GM13977 (cell line): ENCODE results near the gene NTSR1.

Source experiments
- DNase-seq: peaks from one replicate; pipeline ENCODE4 v3.0.0; 2012; ENCODE audit warnings: low spot score
- in situ Hi-C: fragments of 300-500 bp; cut with MboI; formaldehyde crosslinking; loops from one replicate; pipeline ENCODE4 v1.12.0; 2022; ENCODE audit warnings: low sequenced_read_pairs, low pct_unique_long_range_greater_than_20kb, mixed read lengths, inconsistent platforms; ENCODE audit not compliant: unreplicated experiment
- TF ChIP-seq, protein P1 (sequence below): IDR thresholded peaks from 2 replicates; pipeline ENCODE4 v1.5.1; 2012; ENCODE audit warnings: mild to moderate bottlenecking, control low read depth; ENCODE audit not compliant: insufficient read depth; ENCODE audit errors: extremely low read depth, missing control alignments

NTSR1 gene

DNA sequence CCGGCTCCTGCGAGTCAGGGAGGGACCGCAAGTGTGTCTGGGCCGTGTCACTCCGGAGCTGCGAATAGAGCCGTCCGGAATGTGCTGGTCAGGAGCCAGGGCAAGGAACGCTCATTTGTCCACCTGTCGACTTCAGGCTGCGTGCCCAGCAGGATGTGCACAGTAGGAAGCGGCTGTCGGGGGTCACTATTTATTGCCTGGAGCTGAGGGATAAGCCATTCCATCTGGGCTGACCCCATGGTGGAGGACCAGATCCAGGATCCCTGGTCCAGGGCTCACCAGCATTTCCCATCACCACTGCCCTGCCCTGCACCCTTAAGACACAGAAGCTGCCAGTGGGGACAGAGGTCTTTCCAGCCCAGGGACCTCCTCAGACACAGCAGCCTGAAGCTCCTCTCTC is 14.7 kb downstream of the NTSR1 start:
- in situ Hi-C loops, result no loop called here
- no peak for DNase-seq
- TF ChIP-seq, protein P1, sequence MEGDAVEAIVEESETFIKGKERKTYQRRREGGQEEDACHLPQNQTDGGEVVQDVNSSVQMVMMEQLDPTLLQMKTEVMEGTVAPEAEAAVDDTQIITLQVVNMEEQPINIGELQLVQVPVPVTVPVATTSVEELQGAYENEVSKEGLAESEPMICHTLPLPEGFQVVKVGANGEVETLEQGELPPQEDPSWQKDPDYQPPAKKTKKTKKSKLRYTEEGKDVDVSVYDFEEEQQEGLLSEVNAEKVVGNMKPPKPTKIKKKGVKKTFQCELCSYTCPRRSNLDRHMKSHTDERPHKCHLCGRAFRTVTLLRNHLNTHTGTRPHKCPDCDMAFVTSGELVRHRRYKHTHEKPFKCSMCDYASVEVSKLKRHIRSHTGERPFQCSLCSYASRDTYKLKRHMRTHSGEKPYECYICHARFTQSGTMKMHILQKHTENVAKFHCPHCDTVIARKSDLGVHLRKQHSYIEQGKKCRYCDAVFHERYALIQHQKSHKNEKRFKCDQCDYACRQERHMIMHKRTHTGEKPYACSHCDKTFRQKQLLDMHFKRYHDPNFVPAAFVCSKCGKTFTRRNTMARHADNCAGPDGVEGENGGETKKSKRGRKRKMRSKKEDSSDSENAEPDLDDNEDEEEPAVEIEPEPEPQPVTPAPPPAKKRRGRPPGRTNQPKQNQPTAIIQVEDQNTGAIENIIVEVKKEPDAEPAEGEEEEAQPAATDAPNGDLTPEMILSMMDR, result no peak

DNA sequence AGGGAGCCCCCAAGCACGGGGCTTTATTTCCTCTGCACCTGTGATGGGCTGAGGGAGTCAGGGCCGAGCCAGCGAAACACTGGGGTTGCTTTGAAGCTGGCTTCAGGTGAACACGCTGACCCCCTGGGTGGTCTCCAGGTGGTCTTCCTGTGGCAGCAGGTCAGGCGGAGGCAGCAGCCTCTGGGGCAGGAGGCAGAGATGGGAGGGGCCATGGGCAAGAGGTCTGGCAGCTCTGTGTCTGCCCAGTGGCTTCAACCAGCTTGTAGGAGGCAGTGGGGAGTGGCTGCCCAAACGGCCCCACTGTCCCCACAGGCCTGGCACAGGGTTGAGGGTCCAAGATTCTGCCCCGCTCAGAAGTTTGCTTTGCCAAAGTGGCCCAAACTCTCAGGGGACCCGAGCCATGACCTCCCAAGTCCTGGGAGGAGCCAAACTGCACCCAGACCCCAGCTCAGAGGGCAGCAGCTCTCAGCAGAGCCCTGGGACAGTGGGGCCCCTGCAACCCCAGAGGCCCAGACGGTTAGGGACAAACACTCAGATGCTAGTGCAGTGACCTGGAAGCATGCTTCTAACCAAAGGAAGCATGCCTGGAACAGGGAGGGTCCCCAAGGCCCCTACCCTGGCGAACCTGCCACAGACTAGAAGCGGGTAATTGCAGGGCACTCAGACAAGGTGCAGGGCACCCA is 15.3 kb downstream of the NTSR1 start:
- DNase-seq, result no peak
- TF ChIP-seq, protein P1, result no peak
- in situ Hi-C loops, result no loop called here

DNA sequence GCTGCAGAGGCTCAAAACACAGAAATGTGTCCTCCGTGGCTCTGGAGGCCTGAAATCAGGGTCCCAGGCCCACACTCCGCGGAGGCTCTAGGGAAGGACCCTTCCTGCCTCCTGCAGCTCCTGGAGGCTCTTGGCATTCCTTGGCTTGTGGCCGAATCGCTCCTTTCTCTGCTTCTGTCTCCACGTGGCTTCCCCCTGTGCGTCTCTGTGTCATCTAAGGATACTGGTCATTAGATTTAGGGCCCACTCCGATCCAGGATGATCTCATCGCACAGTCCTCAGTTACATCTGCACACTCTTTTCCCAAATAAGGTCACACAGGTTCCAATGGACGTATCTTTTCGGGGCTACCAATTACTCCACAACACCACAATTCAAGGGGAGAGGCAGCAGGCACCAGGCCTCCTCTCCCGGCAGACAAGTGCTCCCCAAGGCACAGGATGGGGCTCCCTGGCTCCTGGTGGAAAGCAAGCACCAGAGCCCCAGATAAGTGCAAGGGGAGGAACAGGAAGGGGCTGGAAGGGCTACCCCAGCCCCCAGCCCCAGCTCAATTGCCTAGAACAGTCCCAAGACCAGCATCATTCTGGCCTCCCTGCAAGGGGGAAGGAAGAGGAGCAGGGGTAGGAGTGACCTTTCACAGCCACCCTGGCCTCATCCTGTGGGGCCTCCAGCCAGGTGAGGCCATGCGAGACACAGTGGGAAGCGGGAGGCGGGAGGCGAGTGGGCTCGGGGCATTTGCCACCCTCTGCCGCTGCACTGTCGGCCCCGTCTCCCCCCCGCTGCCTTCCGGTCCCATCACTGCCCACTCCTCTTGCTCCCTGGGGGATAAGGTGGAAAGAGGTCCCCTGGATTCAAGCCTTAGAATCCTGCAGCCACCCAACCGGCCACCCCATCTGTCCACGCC is 16.3 kb downstream of the NTSR1 start:
- TF ChIP-seq, protein P1, result no peak
- DNase-seq, result no peak
- in situ Hi-C loops, result no loop called here

DNA sequence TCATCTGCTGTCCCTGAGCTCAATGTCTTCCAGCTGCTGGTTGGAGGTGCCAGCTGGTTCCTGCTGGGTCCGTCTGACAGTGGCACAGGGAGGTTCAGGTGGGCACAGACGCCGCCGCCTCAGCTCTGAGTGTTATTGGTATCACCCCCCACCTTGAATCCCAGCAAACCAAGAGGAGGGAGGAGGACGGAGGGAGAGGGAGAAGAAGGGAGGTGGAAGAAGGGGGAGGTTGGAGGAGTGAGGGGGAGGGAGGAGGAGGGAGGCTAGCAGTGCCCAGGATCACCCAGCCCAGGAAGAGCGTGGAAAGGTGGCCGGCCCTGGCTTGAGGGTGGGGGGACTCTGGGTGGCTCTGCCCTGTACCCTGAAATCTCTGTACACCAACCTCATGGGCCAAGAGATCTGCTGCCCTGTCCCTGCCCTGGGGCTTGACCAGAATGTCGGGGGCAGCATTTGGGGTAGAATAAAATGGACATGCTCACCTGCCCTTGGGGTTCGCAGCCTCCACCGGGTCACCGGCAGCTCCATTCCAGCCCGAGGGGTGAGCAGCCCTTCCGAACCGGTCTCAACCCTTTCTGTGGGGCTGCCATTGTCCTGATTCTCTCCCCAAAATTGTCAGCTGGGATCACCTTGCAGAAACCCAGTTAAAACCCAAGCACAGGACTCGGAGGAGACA is 17.1 kb downstream of the NTSR1 start:
- no peak for DNase-seq
- TF ChIP-seq, protein P1, result no peak
- in situ Hi-C loops, result no loop called here

DNA sequence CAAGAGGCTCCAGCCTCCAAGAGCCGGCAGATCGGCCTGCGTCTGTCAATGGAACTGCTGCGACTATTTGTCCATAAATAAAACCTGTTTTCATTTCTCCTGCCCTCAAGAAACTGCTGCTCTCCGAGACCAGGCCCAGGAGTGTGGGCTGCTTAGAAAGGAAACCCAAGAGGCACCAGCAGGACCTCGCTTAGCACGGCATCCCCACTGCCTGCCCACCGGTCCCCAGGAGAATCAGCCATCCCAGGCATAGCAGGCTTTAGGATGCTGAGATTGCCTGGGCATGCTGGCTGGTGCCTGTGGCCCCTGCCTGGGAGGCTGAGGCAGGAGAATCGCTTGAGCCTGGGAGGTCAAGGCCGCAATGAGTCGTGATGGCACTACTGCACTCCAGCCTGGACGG is 17.6 kb downstream of the NTSR1 start:
- in situ Hi-C loops, result no loop called here
- TF ChIP-seq, protein P1, result no peak
- DNase-seq, result no peak

DNA sequence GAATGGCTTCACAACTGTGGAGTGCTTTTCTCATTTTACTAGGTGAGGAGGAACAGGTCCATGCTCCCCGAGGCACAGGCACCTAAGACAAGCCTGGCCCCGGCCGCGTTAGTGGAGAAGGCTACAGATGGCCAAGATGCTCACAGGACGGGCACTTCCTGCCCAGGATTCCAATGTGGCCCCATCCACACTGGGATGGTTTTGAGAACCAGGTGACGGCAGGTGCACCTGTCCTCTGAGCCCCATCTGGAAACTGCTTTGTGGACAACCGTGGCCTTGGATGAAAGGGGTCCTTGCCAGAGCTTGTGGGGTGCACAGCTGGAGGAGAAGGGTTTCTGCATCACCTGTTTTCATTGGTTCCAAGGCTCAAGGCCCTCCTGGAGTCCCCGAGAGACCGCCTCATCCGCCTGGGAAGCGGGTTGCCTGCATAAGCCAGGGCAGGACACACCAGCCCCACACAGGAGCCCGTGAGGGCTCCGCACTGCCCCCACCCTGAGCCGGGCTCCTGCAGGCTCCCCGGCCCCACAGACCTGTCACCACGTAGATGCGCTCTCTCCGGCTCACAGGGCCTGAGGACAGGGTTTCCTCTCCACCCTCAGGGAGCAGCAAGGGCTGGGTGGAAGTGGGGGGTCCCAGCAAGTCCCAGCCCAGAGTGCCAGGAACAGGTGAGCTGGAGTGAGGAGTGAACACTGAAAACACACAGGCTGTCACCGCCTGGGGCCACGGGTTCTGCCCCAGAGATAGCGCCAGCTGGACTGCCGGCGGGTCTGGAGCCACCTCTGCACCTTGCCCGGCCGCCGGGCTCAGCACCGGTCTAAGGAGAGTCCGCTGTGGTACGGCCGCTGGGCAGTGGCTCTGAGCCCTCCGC is 18.3 kb downstream of the NTSR1 start:
- TF ChIP-seq, protein P1, result no peak
- DNase-seq, result no peak
- in situ Hi-C loops, result no loop called here
